GM12801 (cell line): Measurements from ENCODE around the gene KANSL1L.

Source experiments
- CTCF ChIP-seq: IDR thresholded peaks from one replicate; pipeline ENCODE4 v1.5.1; 2011; ENCODE audit warnings: control low read depth; ENCODE audit not compliant: insufficient read length; ENCODE audit errors: extremely low read depth

KANSL1L gene

GRCh38 chr2:210054696-210055095 lies 116.5 kb downstream of the KANSL1L start:
- no peak for TF ChIP-seq CTCF

GRCh38 chr2:210050885-210051284 lies 120.3 kb downstream of the KANSL1L start:
- TF ChIP-seq CTCF: no peak

GRCh38 chr2:210049831-210050230 lies 121.4 kb downstream of the KANSL1L start:
- no peak for TF ChIP-seq CTCF

GRCh38 chr2:210046851-210047500 lies 124.2 kb downstream of the KANSL1L start:
- TF ChIP-seq CTCF: no peak

- no peak for TF ChIP-seq CTCF
Measured at GRCh38 chr2:210038078-210038477, 133.1 kb downstream of the KANSL1L start.

- TF ChIP-seq CTCF: no peak
Measured at GRCh38 chr2:210035679-210036078, 135.5 kb downstream of the KANSL1L start.

- no peak for TF ChIP-seq CTCF
Measured at GRCh38 chr2:210034087-210034683, 137.0 kb downstream of the KANSL1L start.
